HepG2 (cell line): Measurements from ENCODE around the gene AQP6. TPM values are rescaled to one million over a fixed set of nuclear protein-coding genes. Genes with fewer than 3 reads are reported as not detected.

Experiments
- ATAC-seq: fragments of 200-7000 bp; cut with Tn5 transposase; 3 replicates; pipeline ENCODE4 v1.9.1; 2020; ENCODE audit warnings: mild to moderate bottlenecking, moderate library complexity
- BruUV-seq: library from RNA; stranded (reverse); fragments of 400-500 nt; replicated peaks from 2 replicates; lab custom pipeline; 2021; lab: Mats Ljungman, UMichigan
- CTCF ChIA-PET: fragments of 300-600 bp; formaldehyde crosslinking; extraction: SDS; loops from one replicate; lab custom pipeline; 2021; ENCODE audit warnings: low total read pairs, inconsistent platforms, low intra/inter-chr PET ratio; lab: Yijun Ruan, JAX
- POLR2A ChIA-PET: fragments of 350-600 bp; sonication (Branson Sonifier 250); formaldehyde crosslinking; loops from one replicate; lab custom pipeline; 2020; ENCODE audit warnings: antibody characterized with exemption, inconsistent platforms; lab: Yijun Ruan, JAX
- DNase-seq: peaks from one replicate; pipeline ENCODE4 v3.0.0-alpha.2; 2015; ENCODE audit warnings: low spot score
- FAIRE-seq: peaks from 3 replicates; lab custom pipeline; 2011; peaks lifted over from hg19 to GRCh38; lab: Jason Lieb, UNC
- H2AFZ ChIP-seq: one replicate; pipeline ENCODE4 v1.6.1; 2011; ENCODE audit warnings: low read length, inconsistent platforms
- H3K27ac ChIP-seq: fragments of 300-600 bp; 3 replicates; pipeline ENCODE4 v1.8.0; 2011; ENCODE audit warnings: mixed run types, mild to moderate bottlenecking, mixed read lengths, low read length, inconsistent platforms; ENCODE audit not compliant: insufficient read depth; ENCODE audit errors: extremely low read length
- H3K27me3 ChIP-seq, 2 experiments: fragments of 200-600 bp in 1 of 2; 2 replicates in 1 of 2; 3 replicates in 1 of 2; pipeline versions ENCODE4 v1.6.0 to v1.8.0; 2011; ENCODE audit warnings: low read length in 2 of 2, mild to moderate bottlenecking in 2 of 2, moderate library complexity in 2 of 2, inconsistent platforms in 1 of 2; ENCODE audit not compliant: insufficient read depth in 2 of 2, control insufficient read depth in 1 of 2
- H3K36me3 ChIP-seq, 2 experiments: fragments of 200-600 bp in 1 of 2; replicated peaks in 1 of 2; 2 replicates in 1 of 2; 3 replicates in 1 of 2; pipeline versions ENCODE4 v1.5.1 to v1.8.0; 2011; ENCODE audit warnings: low read length in 2 of 2, inconsistent platforms in 1 of 2; ENCODE audit not compliant: insufficient read depth in 2 of 2, control insufficient read depth in 1 of 2
- H3K4me1 ChIP-seq: 2 replicates; pipeline ENCODE4 v1.5.1; 2012; ENCODE audit warnings: low read length, inconsistent platforms; ENCODE audit not compliant: insufficient read depth
- H3K4me2 ChIP-seq: 2 replicates; pipeline ENCODE4 v1.6.0; 2011; ENCODE audit warnings: low read depth, low read length, inconsistent platforms
- H3K4me3 ChIP-seq, 3 experiments: fragments of 200-600 bp in 1 of 3; sonication (generic), shearing (Covaris generic) in 1 of 3; replicated peaks in 1 of 3; 2 replicates each; pipeline ENCODE4 v1.5.1; 2011 to 2016; ENCODE audit warnings: low read length in 3 of 3, inconsistent platforms in 2 of 3, low read depth in 2 of 3, mild to moderate bottlenecking in 2 of 3, control low read depth in 1 of 3, mixed read lengths in 1 of 3; ENCODE audit not compliant: insufficient read depth in 1 of 3
- H3K79me2 ChIP-seq: one replicate; pipeline ENCODE4 v1.6.1; 2011; ENCODE audit warnings: low read length, inconsistent platforms; ENCODE audit not compliant: insufficient read depth
- H3K9ac ChIP-seq: 2 replicates; pipeline ENCODE4 v1.6.0; 2011; ENCODE audit warnings: mild to moderate bottlenecking, low read depth, low read length, inconsistent platforms; ENCODE audit not compliant: insufficient read depth
- H3K9me3 ChIP-seq: 2 replicates; pipeline ENCODE4 v1.5.1; 2012; ENCODE audit warnings: mild to moderate bottlenecking, low read length
- H4K20me1 ChIP-seq: 2 replicates; pipeline ENCODE4 v1.6.0; 2011; ENCODE audit warnings: inconsistent platforms, mild to moderate bottlenecking, low read length, moderate library complexity; ENCODE audit not compliant: insufficient read depth
- ARID2 ChIP-seq: sonication (generic); formaldehyde crosslinking; IDR thresholded peaks from 2 replicates; pipeline ENCODE4 v1.8.1; 2022; ENCODE audit warnings: mild to moderate bottlenecking, missing genetic modification reagents, borderline replicate concordance
- DZIP1 ChIP-seq: sonication (generic); formaldehyde crosslinking; IDR thresholded peaks from 2 replicates; pipeline ENCODE4 v1.5.0; 2020; ENCODE audit warnings: mild to moderate bottlenecking, missing genetic modification reagents
- RBAK ChIP-seq: sonication (generic); formaldehyde crosslinking; IDR thresholded peaks from 2 replicates; pipeline ENCODE4 v1.5.1; 2020; ENCODE audit warnings: mild to moderate bottlenecking, missing genetic modification reagents
- TRIM24 ChIP-seq: sonication (generic); formaldehyde crosslinking; IDR thresholded peaks from 2 replicates; pipeline ENCODE4 v1.8.0; 2022; ENCODE audit warnings: mild to moderate bottlenecking, missing genetic modification reagents
- ZNF543 ChIP-seq: sonication (generic); formaldehyde crosslinking; IDR thresholded peaks from 2 replicates; pipeline ENCODE4 v1.4.0; 2020; ENCODE audit warnings: mild to moderate bottlenecking, missing genetic modification reagents
- WGBS: methylation state at CpG from one replicate; pipeline ENCODE4 v1.1.6; 2017; ENCODE audit warnings: low lambda C conversion rate; 5-methylcytosine and 5-hydroxymethylcytosine counted together
- in situ Hi-C: cut with HindIII; loops from 2 replicates; pipeline ENCODE4 v1.10.0; 2017; ENCODE audit warnings: low pct_unique_long_range_greater_than_20kb; ENCODE audit not compliant: extremely low pct_ligation_motif_present
- intact Hi-C: fragments of 100-400 bp; cut with micrococcal nuclease; formaldehyde crosslinking; loops from one replicate; pipeline ENCODE4 v1.10.0; 2022; ENCODE audit not compliant: unreplicated experiment
- polyA plus RNA-seq, 8 experiments: library from polyadenylated mRNA; depleted of rRNA in 3 of 8; stranded (reverse) in 7 of 8; unstranded in 1 of 8; fragments of >200 nt; fragmentation: Illumina TruSeq in 4 of 8; extraction: Trizol in 4 of 8; gene quantifications; 2 replicates each; pipeline versions ENCODE4 v1.2.1 to v1.2.3, GENCODE V29; 2011 to 2016; ENCODE audit warnings: low read depth in 4 of 8, missing spikeins in 1 of 8, mixed read lengths in 1 of 8; ENCODE audit not compliant: insufficient read depth in 1 of 8
- total RNA-seq, 5 experiments: library from RNA; depleted of rRNA; stranded (reverse); fragments of >200 nt; fragmentation: Illumina TruSeq; extraction: Trizol; gene quantifications; 2 replicates each; pipeline ENCODE4 v1.2.3, GENCODE V29; 2016; ENCODE audit warnings: low read depth in 1 of 5

The AQP6 gene
- total and polyA plus RNA-seq, 2 of the 13 experiments (the other 11 are each of a cell fraction or from before 2014, with no cell fraction given), result 0.32 to 1.3 TPM

GRCh38 chr12:49939707-49940106, 33.0 kb upstream of the AQP6 start:
- in situ Hi-C loops, result loop anchor here (5.0 kb wide), 1 partner anchor 72 kb away; no protein-coding TSS in a partner anchor
- WGBS, result 0% methylated on average over 1 of the region's 1 CpG

More at GRCh38 chr12:49939707-49940106, 33.0 kb upstream of the AQP6 start:
- CTCF ChIA-PET, result no interaction called here
- H3K79me2 ChIP-seq, result no peaks in the 10 kb centered on the region
- intact Hi-C loops, result loop anchor here (10.0 kb wide), 1 partner anchor 75 kb away; no protein-coding TSS in a partner anchor
- no peak overlapping the region for H3K27ac ChIP-seq
- peaks cover 17% of the 10 kb centered on the region for H3K4me1 ChIP-seq
- no peak overlapping the region for H3K4me3 ChIP-seq
- ATAC-seq (peak; percentile 58), DNase-seq (no peak), FAIRE-seq (no peak)
- H4K20me1 ChIP-seq, result no peaks in the 10 kb centered on the region
- H3K4me2 ChIP-seq, result no peak overlapping the region
- BruUV-seq, result no TSS peak
- H3K9ac ChIP-seq, result no peak overlapping the region
- no peak for TF ChIP-seq ZNF543 (CRISPR knock-in tag)
- TF ChIP-seq TRIM24 (CRISPR knock-in tag), result no peak
- TF ChIP-seq ARID2 (CRISPR knock-in tag), result no peak
- no peak for TF ChIP-seq DZIP1 (CRISPR knock-in tag)
- TF ChIP-seq RBAK (CRISPR knock-in tag), result no peak
- POLR2A ChIA-PET, result no interaction called here
- H2AFZ ChIP-seq, result no peak overlapping the region
- H3K9me3 ChIP-seq, result no peaks in the 10 kb centered on the region
- peaks cover 1 to 2% of the 10 kb centered on the region in 2 experiments; a peak in 3 of 5 replicates for H3K27me3 ChIP-seq
- no peaks in the 10 kb centered on the region for H3K36me3 ChIP-seq
